CD4-positive, alpha-beta T cell treated with Interleukin-12 subunit alpha and Interleukin-12 subunit beta, for 1 hour (primary cell): ENCODE measurements around the gene TACC2.

Experiments
- DNase-seq: peaks from one replicate; pipeline ENCODE4 v3.0.0-alpha.2; 2020

Gene TACC2

GRCh38 chr10:122254831-122255230 is 265.9 kb downstream of the TACC2 start:
- no peak for DNase-seq

- no peak for DNase-seq
Observed at GRCh38 chr10:122255509-122256301, 266.7 kb downstream of the TACC2 start.

- no peak for DNase-seq
Observed at GRCh38 chr10:122257041-122257440, 268.1 kb downstream of the TACC2 start.

DNA sequence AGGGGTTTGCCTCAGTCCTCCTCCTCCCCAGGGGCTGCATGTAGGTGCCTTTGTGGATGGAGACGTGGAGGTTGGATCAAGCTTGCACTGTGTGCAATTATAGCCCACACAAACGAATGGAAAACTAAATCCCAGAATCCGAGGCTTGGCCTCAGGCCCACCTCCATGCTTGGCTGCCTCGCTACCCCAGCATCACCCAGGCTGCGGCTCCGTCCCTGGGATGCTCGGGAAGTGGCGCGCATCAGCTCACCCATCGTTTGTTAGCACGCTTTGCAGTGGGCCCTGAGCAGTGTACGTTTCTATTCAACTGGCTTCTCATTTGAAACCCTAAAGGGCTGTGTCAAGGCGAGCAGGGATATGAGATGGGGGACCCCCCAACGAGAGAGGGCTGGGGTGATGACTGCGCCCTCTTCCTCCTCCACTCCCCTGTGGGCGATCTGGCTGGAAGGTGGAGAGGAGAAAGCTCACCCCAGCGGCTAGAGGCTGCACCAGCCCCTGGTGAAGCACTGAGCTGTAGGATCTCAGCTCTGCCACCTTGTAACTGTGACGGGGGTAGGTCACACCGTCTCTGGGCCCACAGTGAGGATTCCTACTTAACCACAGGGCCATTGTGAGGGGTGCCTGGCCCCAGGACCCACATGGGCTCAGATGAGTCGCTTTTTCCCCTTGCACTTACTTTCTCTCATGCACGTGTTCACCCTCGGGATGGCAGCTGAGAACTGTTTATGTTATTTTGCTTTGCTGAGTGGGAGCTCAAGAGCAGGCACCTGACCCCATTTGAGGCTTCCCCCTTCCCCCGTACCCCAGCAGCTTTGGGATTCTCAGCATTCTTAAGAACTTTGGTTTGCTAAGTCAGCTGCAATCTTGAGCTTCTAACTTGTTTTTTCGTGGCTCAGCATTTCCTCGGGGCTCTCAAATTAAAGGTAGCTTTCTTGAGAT is 269.4 kb downstream of the TACC2 start:
- no peak for DNase-seq

GRCh38 chr10:122259075-122259466 is 270.1 kb downstream of the TACC2 start:
- DNase-seq, result no peak

- no peak for DNase-seq
Observed at GRCh38 chr10:122261584-122261983, 272.6 kb downstream of the TACC2 start.

DNA sequence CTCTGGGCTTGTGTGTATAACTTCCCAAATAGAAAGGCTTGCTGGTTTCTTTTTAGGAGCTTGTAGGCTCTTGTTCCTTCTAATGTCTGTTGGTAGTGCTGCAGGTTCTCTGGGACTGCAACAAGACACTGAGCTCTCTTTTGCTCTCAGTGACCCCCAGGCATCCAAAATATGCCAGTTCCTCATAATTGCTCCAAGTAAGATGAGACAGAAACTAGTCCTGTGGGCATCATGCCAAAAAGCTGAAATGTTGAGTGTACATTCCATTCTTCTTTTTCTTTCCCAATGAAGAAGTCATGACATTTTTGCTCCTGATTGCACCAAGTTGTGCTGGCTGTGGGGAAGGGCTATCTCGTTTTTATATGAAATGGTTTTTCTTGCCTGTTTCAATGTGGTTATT is 275.0 kb downstream of the TACC2 start:
- DNase-seq, result no peak

- no peak for DNase-seq
Observed at GRCh38 chr10:122264436-122264835, 275.5 kb downstream of the TACC2 start.

DNA sequence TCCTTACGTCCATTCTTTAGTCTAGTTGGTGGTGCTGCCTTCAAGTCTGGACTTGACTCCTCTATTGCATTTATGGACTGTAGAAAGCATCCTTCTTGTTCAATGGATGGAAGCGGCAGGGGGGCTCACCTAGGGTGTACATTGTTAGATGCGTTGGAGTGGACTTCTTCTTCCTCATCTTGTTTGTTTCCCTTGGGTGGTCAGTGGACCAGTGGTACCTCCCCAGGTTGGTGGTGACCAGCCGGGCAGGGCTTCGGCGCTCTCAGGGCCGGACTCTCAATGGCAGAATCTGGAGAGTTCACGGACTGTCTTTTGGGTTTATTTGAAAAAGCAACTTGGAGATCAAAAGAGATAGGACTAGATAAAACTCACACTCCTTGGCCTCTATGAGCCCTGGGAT is 276.0 kb downstream of the TACC2 start:
- no peak for DNase-seq

DNA sequence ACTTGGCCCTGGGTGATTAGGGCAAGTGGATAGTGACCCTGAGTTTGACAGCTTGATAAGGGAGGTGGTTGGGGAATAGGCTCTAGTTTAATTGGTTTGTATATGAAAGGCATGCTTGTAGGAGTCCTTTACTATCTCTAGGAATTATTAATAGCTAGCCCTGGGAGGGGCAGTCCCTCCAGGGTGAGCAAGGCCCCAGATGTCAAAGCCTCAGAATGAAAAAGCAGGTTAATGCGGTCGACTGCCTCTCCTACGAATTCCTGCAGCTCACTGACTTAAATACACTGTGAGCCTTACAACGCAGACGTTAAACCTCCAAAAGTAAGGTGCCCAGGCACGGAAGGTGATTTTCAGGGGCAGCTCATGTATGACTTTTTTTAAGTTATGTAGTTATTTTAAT is 276.9 kb downstream of the TACC2 start:
- DNase-seq, result no peak

- peak; percentile 41 for DNase-seq
Observed at GRCh38 chr10:122267849-122268737, 279.1 kb downstream of the TACC2 start.

DNA sequence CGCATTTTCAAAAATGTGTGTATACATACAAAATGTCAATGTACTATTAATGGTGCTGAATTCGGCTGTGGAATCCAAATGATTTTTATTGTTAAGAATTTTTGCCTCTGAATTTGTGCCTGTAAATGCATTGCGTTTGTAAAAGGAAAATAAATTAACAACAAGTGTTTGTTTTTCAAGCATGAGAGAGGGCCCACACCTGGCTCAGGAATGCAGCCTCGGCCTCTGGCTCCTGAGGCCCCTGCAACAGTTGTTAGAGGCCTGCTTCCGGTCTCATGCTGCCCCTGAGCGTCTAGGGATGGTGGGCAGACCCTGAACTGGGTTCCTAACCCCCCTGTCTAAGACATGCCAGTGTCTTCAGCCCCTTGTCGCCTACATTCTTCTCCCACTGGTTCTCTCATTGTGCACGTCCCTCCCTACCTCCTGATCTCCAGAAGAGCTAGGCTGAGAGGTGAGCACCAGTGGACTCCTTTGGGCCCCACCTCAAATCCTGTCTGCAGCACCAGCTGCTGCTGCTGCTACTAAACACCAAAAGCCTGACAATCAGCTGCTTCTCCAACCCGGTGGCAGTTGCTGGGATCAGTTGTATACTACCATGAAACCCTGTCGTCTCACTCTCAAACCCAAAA is 280.2 kb downstream of the TACC2 start:
- DNase-seq, result no peak

DNA sequence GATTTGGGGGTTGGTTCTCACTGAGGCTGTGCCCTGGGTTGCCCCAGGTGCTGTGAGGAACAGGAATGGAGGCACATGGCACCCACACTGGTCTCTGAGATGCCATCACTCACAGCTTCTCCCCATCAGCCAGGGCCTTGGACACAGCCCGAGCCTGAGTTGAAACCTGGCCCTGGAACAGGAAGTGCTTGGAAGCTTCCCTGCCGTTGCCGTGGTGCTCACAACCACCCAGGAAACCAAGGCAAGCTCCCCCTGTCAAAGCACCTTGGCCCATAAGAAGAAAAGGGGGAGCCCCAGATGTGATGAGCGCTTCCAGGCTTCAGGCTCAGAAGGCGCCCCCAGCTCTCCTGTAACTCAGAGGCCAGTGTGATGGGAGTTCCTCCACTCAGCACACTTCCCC is 282.1 kb downstream of the TACC2 start, which contains the start of gene BTBD16:
Gene BTBD16 (plus strand): TSS at position 221 of the 400 bp plus-strand sequence. CDS start 3,786 bp downstream, outside the sequence.
- no peak for DNase-seq

- no peak for DNase-seq
Observed at GRCh38 chr10:122273966-122274545, 285.1 kb downstream of the TACC2 start.

DNA sequence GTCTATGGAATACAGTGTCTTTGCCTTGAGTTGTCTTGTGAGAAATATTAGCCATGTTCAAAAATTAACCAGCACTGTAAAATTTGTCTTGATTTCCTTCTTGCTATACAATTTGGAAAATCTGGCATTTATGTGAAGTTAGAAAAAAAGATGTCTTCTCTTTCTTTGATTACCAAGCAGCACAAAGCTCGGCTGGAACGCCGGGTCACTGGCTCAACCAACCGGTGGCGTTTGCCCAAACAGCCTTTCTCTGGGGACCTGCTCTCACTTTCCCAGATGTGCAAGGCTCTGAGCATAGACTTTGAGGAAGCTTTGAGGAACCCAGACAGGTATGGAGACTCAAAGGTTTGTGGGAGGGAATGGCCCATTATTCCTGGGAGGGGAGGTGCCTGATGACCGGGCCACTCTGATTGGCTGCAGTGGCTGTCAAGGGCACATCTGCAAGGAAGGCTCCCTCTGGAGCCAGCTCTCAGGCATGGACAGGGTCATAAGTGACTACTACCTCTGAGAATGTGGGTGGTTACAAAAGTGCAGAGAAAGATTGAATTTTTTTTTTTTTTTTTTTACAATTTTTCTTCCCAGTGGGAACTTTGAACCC is 287.7 kb downstream of the TACC2 start:
- no peak for DNase-seq

DNA sequence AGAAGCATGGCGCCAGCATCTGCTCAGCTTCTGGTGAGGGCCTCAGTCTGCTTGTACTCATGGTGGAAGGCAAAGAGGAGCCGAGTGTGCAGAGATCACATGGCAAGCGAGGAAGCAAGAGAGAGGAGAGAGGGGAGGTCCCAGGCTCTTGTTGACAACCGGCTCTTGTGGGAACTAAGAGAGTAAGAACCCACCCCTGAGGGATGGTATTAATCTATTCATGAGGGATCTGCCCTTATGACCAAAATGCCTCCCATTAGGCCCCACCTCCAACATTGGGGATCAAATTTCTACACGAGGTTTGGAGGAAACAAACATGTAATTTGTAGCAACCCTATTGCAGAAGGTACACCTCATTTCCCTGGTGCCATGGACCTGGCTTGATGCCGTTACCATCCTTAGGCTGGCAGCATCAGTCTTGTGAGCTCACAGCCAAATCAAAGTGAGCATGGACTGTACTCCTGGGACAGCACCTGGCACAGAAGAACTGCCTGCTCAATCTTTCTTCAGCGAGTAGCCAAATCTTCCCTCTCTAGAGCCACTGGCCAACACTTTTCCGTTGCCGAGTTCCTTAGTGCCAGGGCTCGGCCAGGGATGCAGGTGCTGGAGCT is 288.7 kb downstream of the TACC2 start:
- no peak for DNase-seq

- no peak for DNase-seq
Observed at GRCh38 chr10:122279725-122280141, 290.8 kb downstream of the TACC2 start.

GRCh38 chr10:122280156-122280555 is 291.2 kb downstream of the TACC2 start:
- no peak for DNase-seq

DNA sequence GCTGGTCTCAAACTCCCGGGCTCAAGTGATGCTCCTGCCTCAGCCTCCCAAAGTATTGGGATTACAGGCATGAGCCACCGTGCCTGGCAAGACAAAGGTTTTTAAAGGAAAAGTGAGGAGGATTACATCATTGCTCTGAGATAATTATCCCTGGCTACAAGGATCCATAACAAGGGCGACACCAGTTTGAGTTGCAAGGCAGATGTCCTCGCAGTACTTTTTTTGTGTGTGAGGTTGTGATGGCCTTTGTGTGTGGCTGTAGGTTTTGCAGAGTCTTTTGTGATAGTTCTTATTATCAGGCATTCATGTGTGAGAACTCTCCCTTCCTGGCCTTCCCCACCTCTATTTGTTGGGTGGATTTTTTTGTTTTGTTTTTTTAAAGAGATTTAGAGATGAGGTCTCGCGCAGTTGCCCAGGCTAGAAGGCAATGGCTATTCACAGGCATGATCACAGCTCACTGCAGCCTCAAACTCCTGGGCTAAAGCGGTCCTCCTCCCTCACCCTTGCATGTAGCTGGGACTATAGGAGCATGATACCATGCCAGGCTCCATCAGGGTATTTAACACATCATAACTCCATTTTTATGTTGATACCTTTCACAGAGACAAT is 292.2 kb downstream of the TACC2 start:
- DNase-seq, result no peak

DNA sequence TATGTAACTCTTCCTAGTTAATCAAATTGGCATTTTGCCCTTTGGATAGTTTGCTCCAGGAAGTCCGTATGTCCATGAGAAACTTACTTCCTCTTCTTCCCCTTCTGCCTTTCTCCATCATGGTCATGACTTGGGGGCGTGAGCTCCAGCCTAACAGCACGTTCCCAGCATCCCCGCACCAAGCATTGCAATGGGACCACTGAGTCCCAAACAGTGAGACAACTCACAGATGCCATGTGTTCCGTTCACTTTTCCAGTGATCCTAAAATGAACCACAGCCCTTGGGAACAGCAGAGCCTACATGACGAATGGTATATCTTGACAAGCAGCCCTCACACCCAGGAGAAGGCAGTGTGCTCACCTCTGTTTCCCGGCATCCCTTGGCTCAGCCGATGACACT is 292.8 kb downstream of the TACC2 start:
- no peak for DNase-seq

DNA sequence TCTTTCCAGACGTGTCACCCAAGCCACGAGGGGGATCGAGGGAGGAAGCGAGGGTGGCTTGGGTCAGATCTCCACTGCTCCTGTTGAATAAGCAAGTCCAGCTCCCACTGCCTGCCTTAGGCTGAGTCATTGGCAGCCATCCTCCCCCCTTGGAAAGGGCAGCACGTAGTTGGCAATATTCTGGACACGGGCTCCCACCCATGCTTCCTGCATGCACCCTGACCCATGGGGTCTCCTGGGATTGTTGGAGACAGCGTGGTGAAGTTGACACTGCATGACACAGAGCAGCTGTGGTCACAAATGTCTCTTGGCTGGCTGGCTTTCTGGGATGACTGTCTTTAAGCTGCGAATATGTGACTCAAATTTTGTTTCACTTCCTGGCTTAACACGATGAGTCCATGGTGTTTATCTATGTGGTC is 293.3 kb downstream of the TACC2 start:
- DNase-seq, result no peak
